Hepatocyte (in vitro differentiated cells): ENCODE results near the gene CD82.

Experiments used
- CTCF ChIP-seq: fragments of 200-600 bp; sonication (generic); IDR thresholded peaks from 2 replicates; pipeline ENCODE4 v1.5.1; 2016; ENCODE audit warnings: antibody characterized with exemption, mild to moderate bottlenecking; ENCODE audit not compliant: poor library complexity
- EZH2 ChIP-seq: fragments of 200-600 bp; sonication (generic); IDR thresholded peaks from 2 replicates; pipeline ENCODE4 v1.6.1; 2016; ENCODE audit warnings: antibody characterized with exemption, mild to moderate bottlenecking, borderline replicate concordance
- EZH2phosphoT487 ChIP-seq: fragments of 200-600 bp; sonication (generic); IDR thresholded peaks from one replicate; pipeline ENCODE4 v1.6.1; 2018; ENCODE audit warnings: antibody characterized with exemption, mild to moderate bottlenecking, low read depth, moderate library complexity; ENCODE audit not compliant: unreplicated experiment, severe bottlenecking

DNA sequence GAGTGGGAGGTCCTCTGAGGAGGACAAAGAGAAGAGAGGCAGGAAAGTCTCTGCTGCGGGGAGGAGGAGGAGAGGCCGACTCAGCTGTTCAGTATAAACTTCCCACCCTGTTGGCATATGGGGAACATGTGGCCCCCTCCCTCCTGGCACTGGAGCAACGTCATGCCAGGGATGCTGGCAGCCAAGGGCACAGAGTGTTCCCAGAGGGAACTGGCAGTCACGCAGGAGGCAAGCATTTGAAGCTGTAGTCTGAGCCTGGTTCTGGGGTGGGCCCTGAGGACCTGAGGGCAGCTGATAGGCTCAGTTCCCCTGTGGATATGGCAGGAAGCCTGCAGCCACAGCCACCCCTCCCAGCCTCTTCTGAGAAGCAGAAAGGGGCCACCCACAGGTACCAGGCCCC, 94.2 kb downstream of the CD82 start:
- TF ChIP-seq EZH2, result no peak
- no peak for TF ChIP-seq CTCF
- no peak for TF ChIP-seq EZH2phosphoT487
